ENCODE data around the gene ZNF488.
A peak's percentile ranks its signal among the peaks of the same experiment; 100 is the strongest.

Gene ZNF488

GRCh38 chr10:47378606-47379444 is 5.3 kb downstream of the ZNF488 start:
- DNase-seq (ENCODE audit: low read depth): no peak
- no peak for TF ChIP-seq CTCF (IDR thresholded peaks at IDR 0.05; ENCODE audit: low read depth, low read length, missing control alignments)
- in situ Hi-C loops (cut with HindIII; ENCODE audit: low sequenced_read_pairs): no loop called here

GRCh38 chr10:47378183-47378510 is 5.9 kb downstream of the ZNF488 start:
- DNase-seq (ENCODE audit: low read depth): no peak
- no peak for TF ChIP-seq CTCF (IDR thresholded peaks at IDR 0.05; ENCODE audit: low read depth, low read length, missing control alignments)

More at GRCh38 chr10:47378606-47379444, 5.3 kb downstream of the ZNF488 start:
- no peak overlapping the region for H3K4me3 ChIP-seq (ENCODE audit: low read depth, low read length)

GRCh38 chr10:47376522-47377220 is 7.4 kb downstream of the ZNF488 start:
- TF ChIP-seq CTCF (IDR thresholded peaks at IDR 0.05; ENCODE audit: low read depth, low read length, missing control alignments): no peak
- no peak overlapping the region for H3K4me3 ChIP-seq (ENCODE audit: low read depth, low read length)
- in situ Hi-C loops (cut with HindIII; ENCODE audit: low sequenced_read_pairs): no loop called here
- DNase-seq (ENCODE audit: low read depth): no peak

More at GRCh38 chr10:47378183-47378510, 5.9 kb downstream of the ZNF488 start:
- no peak overlapping the region for H3K4me3 ChIP-seq (ENCODE audit: low read depth, low read length)
- in situ Hi-C loops (cut with HindIII; ENCODE audit: low sequenced_read_pairs): no loop called here

GRCh38 chr10:47374611-47375536 is 9.2 kb downstream of the ZNF488 start:
- in situ Hi-C loops (cut with HindIII; ENCODE audit: low sequenced_read_pairs): no loop called here
- DNase-seq (ENCODE audit: low read depth): peak; percentile 52
- TF ChIP-seq CTCF (IDR thresholded peaks at IDR 0.05; ENCODE audit: low read depth, low read length, missing control alignments): no peak
- no peak overlapping the region for H3K4me3 ChIP-seq (ENCODE audit: low read depth, low read length)

GRCh38 chr10:47372726-47373125 is 11.4 kb downstream of the ZNF488 start:
- in situ Hi-C loops (cut with HindIII; ENCODE audit: low sequenced_read_pairs): no loop called here
- no peak overlapping the region for H3K4me3 ChIP-seq (ENCODE audit: low read depth, low read length)
- no peak for DNase-seq (ENCODE audit: low read depth)
- TF ChIP-seq CTCF (IDR thresholded peaks at IDR 0.05; ENCODE audit: low read depth, low read length, missing control alignments): no peak
